CD4-positive, alpha-beta T cell treated with Interleukin-4 for 1 hour (primary cell): ENCODE data around the gene ARHGAP40.
"Not testable (repeated sequence)": the region's sequence is repeated elsewhere in the genome, so short reads cannot be mapped to it uniquely, and the experiment has no call there.

Source experiments
- DNase-seq, 2 donors: peaks; one replicate each; pipeline ENCODE4 v3.0.0-alpha.2; 2020 to 2022

The ARHGAP40 gene

GRCh38 chr20:38589351-38589750 lies 12.3 kb upstream of the ARHGAP40 start:
- DNase-seq = no peak

GRCh38 chr20:38589967-38590675 lies 11.5 kb upstream of the ARHGAP40 start:
- no peak for DNase-seq

- DNase-seq = no peak
Observed at GRCh38 chr20:38590676-38591473, 10.7 kb upstream of the ARHGAP40 start.

GRCh38 chr20:38591474-38592410 lies 9.9 kb upstream of the ARHGAP40 start:
- no peak for DNase-seq

GRCh38 chr20:38592411-38592790 lies 9.2 kb upstream of the ARHGAP40 start:
- not testable (repeated sequence) for DNase-seq

- DNase-seq = not testable (repeated sequence)
Observed at GRCh38 chr20:38594281-38594680, 7.3 kb upstream of the ARHGAP40 start.

GRCh38 chr20:38595886-38596285 lies 5.7 kb upstream of the ARHGAP40 start:
- DNase-seq = not testable (repeated sequence)

GRCh38 chr20:38599410-38599882 lies 2.2 kb upstream of the ARHGAP40 start:
- DNase-seq = no peak

- no peak for DNase-seq
Observed at GRCh38 chr20:38600057-38600456, 1.6 kb upstream of the ARHGAP40 start.

GRCh38 chr20:38602185-38602581 lies 574 bp downstream of the ARHGAP40 start:
- no peak for DNase-seq

- no peak for DNase-seq
Observed at GRCh38 chr20:38603286-38603685, 1.7 kb downstream of the ARHGAP40 start.

- DNase-seq = no peak
Observed at GRCh38 chr20:38604873-38605303, 3.3 kb downstream of the ARHGAP40 start.

GRCh38 chr20:38607351-38607750 lies 5.7 kb downstream of the ARHGAP40 start:
- no peak for DNase-seq

- DNase-seq = no peak
Observed at GRCh38 chr20:38608188-38608587, 6.6 kb downstream of the ARHGAP40 start.

- no peak for DNase-seq
Observed at GRCh38 chr20:38609815-38610214, 8.2 kb downstream of the ARHGAP40 start.

GRCh38 chr20:38610521-38610920 lies 8.9 kb downstream of the ARHGAP40 start:
- DNase-seq = no peak

- no peak for DNase-seq
Observed at GRCh38 chr20:38612751-38613515, 11.3 kb downstream of the ARHGAP40 start.

GRCh38 chr20:38615283-38615682 lies 13.7 kb downstream of the ARHGAP40 start:
- no peak for DNase-seq

- DNase-seq = no peak
Observed at GRCh38 chr20:38616457-38616856, 14.8 kb downstream of the ARHGAP40 start.

GRCh38 chr20:38617011-38617829 lies 15.6 kb downstream of the ARHGAP40 start:
- no peak for DNase-seq

- no peak for DNase-seq
Observed at GRCh38 chr20:38617830-38618196, 16.2 kb downstream of the ARHGAP40 start.
